Hypothalamus (tissue), 51 donors: Measurements from ENCODE around the gene C1QTNF8.

Source experiments
- DNase-seq, 51 donors: peaks; one replicate each; lab custom pipeline; 2025; lab: John Stamatoyannopoulos, UW

C1QTNF8 gene

DNA sequence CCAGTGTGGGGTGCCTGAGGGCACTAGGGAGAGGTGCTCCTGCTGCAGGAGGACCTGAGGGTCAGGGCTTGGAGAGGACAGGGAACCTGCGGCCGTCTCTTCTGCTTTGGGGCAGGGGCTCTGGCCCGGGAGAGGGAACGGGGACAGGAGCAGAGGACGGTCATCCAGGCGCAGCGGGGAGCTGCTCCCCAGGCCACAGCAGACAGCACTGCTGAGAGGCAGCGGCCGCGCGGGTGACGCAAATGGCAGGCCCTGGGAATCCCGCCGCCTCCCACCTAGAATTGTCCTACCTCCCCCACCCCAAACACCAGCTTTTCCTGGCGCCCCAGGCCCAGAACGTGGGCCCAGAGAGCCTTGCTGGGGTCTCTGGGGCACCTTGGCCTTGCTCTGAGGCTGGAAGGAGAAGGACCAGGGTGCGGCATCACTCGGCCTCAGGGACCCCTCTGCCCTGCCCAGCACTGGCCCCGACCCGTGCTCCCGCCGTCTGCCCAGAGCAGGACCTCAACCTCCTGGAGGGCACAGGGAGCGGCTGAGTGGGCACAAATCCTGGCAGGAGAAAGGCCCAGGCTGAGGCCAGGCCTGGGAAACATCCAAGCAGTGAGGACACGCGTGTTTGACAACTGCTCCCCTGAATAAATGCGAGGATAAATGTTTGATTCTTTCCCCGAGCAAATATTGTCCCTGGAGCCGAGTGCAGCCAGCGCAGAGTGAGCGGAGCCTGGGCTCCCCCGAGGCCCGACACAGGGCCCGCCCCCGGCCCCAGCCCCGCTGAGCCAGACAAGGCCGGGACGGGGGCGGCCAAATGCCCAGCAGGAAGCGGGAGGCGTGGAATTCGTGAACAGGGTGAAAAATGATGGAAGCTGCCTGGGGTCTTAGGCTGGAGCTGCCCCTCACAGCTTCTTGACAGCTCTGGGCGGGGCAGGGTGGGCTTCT, 15.0 kb downstream of the C1QTNF8 start:
- no peak for DNase-seq

DNA sequence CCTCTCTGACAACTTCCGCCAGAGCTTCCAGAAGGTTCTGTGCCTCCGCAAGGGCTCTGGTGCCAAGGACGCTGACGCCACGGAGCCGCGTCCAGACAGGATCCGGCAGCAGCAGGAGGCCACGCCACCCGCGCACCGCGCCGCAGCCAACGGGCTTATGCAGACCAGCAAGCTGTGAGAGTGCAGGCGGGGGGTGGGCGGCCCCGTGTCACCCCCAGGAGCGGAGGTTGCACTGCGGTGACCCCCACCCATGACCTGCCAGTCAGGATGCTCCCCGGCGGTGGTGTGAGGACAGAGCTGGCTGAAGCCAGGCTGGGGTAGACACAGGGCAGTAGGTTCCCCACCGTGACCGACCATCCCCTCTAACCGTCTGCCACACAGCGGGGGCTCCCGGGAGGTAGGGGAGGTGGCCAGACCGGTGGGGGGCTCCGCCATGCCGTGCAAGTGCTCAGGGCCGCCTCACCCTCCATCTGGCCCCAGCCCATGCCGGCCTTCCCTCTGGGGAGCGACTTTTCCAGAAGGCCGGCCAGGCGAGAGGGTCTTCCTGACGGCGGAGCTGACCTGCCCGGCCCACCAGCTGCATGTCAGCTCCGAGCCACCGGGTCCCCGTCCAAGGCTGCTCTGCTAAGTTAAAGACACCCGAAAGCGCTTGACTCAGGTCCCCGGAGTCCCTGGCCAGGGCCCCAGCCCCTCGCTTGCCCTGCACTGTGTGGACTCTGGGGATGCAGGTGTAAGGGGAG, 16.1 kb downstream of the C1QTNF8 start:
- DNase-seq: no peak

- DNase-seq: no peak
Observed at GRCh38 chr16:1079341-1079740, 16.7 kb downstream of the C1QTNF8 start.

DNA sequence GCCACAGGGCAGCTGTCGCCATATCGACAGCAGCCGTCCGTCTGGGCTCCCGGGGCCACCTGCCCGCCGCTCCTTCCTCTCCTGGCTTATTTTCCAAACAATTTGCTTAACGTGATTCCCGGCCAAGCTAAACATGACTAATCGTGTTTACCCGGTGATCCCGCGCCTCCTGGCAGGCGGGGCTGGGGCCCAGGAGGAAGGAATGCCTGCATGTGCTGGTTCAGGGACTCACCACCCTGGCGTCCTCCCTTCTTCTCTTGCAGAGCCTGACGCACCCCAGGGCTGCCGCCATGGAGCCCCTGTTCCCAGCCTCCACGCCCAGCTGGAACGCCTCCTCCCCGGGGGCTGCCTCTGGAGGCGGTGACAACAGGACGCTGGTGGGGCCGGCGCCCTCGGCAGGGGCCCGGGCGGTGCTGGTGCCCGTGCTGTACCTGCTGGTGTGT, 17.4 kb downstream of the C1QTNF8 start:
- no peak for DNase-seq

DNA sequence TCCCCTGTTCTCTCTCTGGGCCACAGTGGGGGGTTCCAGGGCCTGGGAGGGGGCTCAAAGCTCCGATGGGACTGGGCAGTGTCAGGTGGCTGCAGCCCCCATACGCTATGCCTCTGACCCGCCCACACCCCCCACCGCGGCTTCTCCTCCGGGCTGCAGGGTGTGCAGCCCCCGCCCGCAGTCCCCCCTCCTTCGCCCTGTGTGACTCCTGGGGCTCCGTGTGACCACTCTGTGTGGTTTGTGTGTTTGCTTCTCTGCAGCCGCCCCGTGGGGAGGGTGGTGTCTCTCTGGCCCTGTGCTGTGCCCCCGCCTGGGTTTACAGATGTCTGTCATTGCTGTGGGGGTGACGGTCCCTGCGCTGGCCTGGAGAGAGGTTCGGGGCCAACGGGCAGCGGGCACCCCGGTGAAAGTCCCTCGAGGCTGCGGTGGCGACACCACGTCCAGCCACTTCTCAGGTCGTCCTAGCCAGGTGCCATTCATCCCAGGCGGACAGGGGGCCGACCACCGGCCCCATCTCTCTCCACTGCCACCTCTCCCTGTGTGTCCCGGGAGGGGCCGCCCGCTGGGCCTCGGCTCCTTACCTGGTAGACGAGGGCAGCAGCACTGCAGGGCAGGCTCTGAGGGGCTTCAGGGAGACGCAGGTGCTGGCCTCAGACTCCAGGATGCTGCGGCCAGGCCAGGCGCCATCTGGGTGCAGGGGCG, 18.0 kb downstream of the C1QTNF8 start:
- no peak for DNase-seq

GRCh38 chr16:1076801-1077576, 19.1 kb downstream of the C1QTNF8 start:
- no peak for DNase-seq

DNA sequence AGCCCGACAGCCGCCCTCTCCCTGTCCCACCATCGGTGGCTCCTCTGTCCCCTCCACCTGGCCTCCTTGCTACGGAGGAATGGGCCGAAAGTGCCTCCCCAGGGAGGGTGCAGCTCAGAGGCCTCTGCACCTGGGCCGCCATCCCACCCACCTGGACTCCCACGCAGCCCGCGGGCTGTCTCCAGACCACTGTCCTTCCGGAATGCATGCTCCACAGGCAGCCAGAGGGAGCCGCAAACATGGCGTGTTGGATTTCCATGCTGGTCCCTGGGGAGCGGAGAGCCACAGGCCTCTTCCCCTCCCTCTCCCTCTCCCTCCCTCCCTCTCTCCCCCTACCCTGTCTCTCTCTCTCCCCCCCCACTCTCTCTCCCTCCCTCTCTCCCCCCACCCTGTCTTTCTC, 20.5 kb downstream of the C1QTNF8 start:
- DNase-seq: no peak

DNA sequence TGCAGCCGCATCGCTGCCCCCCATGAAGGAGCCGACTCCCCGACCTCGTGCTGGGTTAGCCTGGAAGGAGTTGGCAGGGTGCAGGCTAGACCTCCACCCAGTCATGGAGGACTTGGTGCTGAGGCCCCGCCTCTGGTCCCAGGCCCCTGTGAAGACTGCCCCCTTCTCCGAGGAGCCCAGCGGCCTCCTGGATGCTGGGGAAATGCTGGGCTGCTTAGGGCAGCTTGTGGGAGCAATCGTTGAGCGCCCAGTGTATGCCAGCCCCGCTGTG, 21.7 kb downstream of the C1QTNF8 start:
- DNase-seq: no peak

DNA sequence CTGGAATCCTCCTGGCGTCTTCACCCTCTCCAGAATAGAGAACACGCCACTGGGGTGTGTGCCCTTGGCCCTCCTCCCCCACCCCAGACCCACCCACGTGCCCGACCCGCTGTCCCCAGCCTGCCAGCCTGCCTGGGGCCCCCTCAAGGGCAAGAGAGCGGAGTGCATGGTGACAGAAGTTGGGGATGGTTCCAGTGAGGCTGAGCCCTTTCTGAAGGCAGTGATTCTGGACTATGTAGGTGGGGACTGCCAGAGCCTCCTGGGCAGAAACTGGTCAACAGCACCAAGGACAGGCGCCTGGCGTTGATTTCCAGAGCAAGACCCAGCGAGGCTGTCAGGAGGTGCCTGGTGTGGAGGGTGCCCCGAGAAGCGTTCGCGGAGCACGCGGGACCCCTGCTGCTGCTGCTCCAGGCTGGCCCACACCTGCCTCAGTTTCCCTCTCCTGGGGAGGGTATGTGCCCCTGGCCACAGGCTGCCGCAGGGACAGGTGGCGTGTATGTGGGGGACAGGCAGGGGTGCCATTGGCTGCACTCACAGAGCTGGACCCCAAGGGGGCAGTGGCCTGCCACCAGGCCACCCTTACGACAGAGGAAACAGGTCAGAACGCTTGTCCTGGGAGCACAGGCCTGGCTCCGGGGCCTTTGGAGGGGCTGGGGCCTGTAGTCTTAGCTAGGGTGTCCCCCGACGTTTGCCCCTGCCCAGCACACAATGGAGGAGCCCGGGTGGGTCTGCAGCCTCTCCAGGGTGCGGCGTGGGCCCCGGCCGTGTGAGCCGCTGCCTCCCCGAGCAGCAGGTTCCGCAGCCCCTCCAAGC, 22.3 kb downstream of the C1QTNF8 start:
- no peak for DNase-seq

DNA sequence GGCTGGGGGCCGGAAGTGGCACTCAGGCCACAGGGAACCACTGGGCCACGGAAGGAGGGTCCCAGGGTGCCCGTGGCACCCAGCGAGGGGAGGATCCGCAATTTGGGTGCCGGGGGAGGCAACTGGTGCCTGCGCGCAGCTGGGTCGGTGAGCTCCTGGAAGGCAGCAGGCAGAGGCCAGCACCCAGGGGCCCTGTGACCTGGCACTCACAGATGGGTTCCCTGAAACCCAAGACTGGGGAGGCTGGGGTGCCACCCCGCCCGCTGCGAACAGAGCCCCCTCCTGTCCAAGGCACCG, 22.8 kb downstream of the C1QTNF8 start:
- no peak for DNase-seq

DNA sequence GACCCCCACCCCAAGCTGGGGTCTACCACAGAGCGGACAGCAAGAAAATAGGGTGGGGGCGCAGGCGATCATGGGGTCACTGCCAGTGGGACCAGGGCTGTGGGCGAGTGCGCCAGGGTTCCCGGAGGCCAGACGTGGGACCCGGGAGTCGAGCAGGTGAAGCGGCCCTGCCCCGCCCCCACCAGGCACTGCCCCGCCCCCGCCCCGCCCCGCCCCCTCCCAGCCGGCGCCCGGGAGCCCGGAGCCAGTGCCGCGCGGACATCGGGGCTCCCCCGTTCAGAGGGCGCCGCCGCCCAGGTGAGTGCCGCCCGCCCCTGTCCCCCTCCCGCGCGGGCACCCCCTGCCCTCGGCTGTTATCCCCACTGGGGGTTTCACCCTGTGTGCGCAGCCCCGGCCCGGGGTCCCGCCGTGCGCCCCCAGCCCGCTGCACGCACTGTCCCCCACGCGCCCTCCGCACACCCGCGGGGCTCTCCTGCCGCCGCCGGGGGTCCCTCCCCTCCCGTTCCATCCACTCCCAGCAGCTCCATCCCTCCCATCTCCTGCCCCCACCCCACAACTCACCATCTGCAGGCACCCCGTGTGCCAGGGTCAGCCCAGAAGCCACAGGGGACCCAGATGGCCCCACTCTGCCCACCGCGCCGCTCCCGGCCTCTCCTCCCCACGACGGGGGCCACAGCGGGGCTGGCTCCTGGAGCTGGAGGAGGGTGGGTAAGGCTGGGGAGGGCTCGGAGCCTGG, 23.4 kb downstream of the C1QTNF8 start, which contains the start of gene SSTR5:
Gene SSTR5, plus strand, starts transcription at position 222 of the 736 bp plus-strand sequence. CDS start 6,122 bp downstream, outside the sequence.
- no peak for DNase-seq

GRCh38 chr16:1071561-1072225, 24.4 kb downstream of the C1QTNF8 start:
- DNase-seq: no peak

DNA sequence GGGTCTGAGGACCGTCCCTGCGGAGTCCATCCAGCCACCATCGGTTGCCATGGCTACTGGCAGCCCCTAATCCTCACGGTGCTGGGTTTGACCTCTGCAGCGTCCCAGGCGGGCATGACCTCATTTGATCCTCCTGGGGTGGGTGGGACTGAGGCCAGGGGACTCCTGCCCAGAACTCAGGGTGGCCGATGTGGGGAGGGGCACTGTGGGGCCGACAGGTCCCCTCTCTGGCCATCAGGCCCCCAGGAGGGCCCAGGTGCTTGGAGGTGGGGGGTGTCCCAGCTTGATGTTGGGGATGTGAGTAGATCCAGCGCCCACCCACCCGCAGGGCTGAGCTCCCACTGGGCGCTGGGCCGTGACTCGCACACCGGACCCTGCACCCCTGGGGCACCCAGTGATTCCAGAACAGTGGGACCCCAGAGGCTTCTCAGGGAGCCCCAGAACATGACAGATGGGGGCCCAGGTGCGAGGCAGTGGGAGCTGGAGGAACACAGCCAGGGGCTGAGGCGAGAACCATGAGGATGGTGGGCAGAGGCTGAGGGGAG, 25.1 kb downstream of the C1QTNF8 start:
- no peak for DNase-seq

DNA sequence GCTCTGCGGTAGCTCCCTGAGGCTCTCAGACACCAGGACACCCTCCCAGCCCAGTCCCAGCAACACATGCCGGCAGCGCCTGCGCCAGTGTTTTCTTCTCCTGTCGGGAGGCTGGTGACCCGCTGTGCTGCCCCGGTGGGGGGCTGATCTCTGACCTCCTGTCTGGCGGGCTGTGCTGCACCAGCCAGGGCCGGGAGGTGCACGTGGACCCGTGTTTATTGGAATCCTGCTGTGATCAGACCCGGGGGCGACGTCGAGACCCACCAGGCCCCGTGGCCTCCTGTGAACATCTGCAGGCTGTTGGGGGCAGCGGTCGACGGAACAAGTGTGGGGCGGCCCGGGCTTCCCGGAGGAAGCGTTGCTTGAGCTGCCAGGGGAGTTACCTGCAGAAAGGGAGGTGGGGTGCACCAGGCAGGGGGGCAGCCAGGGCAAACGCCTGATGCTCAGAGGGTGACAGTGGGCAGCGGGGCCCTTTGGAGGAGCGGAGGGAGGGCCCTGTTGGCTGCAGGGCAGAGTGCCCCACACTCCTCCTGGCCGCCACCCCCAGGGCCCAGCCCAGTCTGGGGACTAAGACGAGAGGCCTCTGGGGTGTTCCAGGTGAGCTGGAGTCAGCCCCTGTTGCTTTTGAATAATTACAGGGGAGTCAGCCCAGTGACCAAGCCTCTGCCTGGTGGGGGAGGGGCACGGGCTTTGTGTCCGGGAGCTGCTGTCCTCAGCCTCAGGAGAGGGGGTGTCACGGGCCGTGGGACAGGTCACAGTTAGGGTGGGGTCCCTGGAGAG, 25.8 kb downstream of the C1QTNF8 start:
- no peak for DNase-seq

DNA sequence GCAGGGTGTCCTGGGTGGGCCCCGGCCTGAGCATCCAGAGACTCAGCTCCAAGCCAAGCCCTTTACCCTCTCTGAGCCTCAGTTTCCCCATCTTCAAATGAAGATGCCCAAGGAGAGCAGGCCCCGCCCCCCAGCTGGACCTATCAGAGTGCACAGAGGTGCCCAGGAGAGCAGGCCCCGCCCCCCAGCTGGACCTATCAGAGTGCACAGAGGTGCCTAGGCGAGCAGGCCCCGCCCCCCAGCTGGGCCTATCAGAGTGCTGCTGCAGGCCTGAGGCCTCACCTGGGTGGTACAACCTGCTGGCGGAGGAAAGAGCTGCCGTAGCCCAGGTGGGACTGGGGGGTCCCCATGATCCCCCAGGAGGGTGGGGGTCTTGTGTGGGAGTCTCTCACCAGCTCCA, 26.9 kb downstream of the C1QTNF8 start:
- DNase-seq: no peak

GRCh38 chr16:1068451-1068850, 27.6 kb downstream of the C1QTNF8 start:
- no peak for DNase-seq

DNA sequence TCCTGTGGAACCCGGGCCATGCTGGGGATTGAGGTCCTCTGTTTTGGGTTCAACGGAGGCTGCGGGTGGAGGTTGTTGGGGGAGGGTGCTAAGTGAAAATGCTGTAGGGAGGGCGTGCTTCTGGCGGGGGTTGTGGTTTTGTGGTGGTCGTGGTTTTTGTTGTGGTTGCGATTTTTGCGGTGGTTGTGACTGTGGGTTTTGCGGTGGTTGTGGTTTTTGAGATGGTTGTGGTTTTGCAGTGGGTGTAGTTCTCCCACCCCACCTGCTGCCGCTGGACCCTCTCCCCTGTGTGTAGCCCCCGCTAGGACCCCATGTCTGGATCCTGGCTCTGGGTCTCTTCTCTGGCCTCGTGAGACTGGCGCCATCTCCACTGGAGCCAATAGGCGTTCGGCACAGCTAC, 28.4 kb downstream of the C1QTNF8 start:
- DNase-seq: no peak
